Measurements from ENCODE around the gene CFAP61. TPM values are rescaled to one million over a fixed set of nuclear protein-coding genes. Genes with fewer than 3 reads are reported as not detected.

Gene CFAP61
- polyA plus RNA-seq, 1 of the 3 experiments (the other 2 are of a cell fraction) = 0.26 TPM

- Histone ChIP-seq H3K79me2 (ENCODE audit: insufficient read depth) (no peaks in the 10 kb centered on the region), H3K4me3 (ENCODE audit: low read depth in 2 of 2, low read length in 1 of 2) (no peak overlapping the region), H3K9me2 (no peaks in the 10 kb centered on the region), H3K27ac (ENCODE audit: low read depth in 2 of 2, low read length in 1 of 2) (no peak overlapping the region), H3K36me3 (replicated peaks in 1 of 2; ENCODE audit: control insufficient read depth in 1 of 2, insufficient read depth in 2 of 2, low read length in 1 of 2) (no peaks in the 10 kb centered on the region), H2AFZ (ENCODE audit: low read depth) (no peak overlapping the region), H3K27me3 (ENCODE audit: insufficient read depth) (no peaks in the 10 kb centered on the region; the same call in 1 of the 2 replicates), H3K9ac (no peak overlapping the region), H3K9me3 (no peaks in the 10 kb centered on the region), H3K4me1 (ENCODE audit: control insufficient read depth in 1 of 2, insufficient read depth in 2 of 2, low read depth in 1 of 2, low read length in 1 of 2) (peaks cover 0 to 25% of the 10 kb centered on the region in 2 experiments; a peak in 2 of 4 replicates), H3F3A (replicated peaks; ENCODE audit: insufficient read depth) (no peaks in the 10 kb centered on the region), H4K20me1 (ENCODE audit: insufficient read depth) (no peaks in the 10 kb centered on the region), H3K4me2 (no peak overlapping the region)
- POLR2A ChIA-PET = no interaction called here
- 25% methylated on average over 5 of the region's 5 CpGs for WGBS (ENCODE audit: low lambda C conversion rate)
- no peak for DNase-seq
- TF ChIP-seq JUND (IDR thresholded peaks at IDR 0.05) (no peak), FOXJ3 (CRISPR knock-in tag; IDR thresholded peaks at IDR 0.05) (no peak), POLR2AphosphoS5 (IDR thresholded peaks at IDR 0.05; ENCODE audit: low read depth, low read length) (no peak), TCF12 (IDR thresholded peaks at IDR 0.05) (no peak), GABPA (IDR thresholded peaks at IDR 0.05; ENCODE audit: low read depth) (no peak), YY1 (IDR thresholded peaks at IDR 0.05; ENCODE audit: low read depth) (no peak), RAD21 (IDR thresholded peaks at IDR 0.05; ENCODE audit: low read length) (no peak), FOSL2 (IDR thresholded peaks at IDR 0.05; ENCODE audit: borderline replicate concordance, low read depth) (no peak), FOXM1 (IDR thresholded peaks at IDR 0.05; ENCODE audit: low read depth) (no peak), EZH2phosphoT487 (IDR thresholded peaks at IDR 0.05; ENCODE audit: borderline replicate concordance, low read depth) (no peak), IRF3 (IDR thresholded peaks at IDR 0.05; ENCODE audit: low read depth, low read length) (no peak), GATA2 (CRISPR knock-in tag; IDR thresholded peaks at IDR 0.05) (no peak), ZBTB33 (IDR thresholded peaks at IDR 0.05; ENCODE audit: borderline replicate concordance, low read depth) (no peak), ELF1 (IDR thresholded peaks at IDR 0.05) (no peak), MXI1 (IDR thresholded peaks at IDR 0.05; ENCODE audit: low read depth, low read length) (no peak), REST (IDR thresholded peaks at IDR 0.05; ENCODE audit: low read depth, low read length) (no peak), NFIC (IDR thresholded peaks at IDR 0.05; ENCODE audit: borderline replicate concordance) (no peak), NRF1 (IDR thresholded peaks at IDR 0.05; ENCODE audit: low read depth, low read length) (no peak), PBX3 (IDR thresholded peaks at IDR 0.05) (no peak), TAF1 (IDR thresholded peaks at IDR 0.05; ENCODE audit: borderline replicate concordance, low read depth, low read length) (no peak)
- CTCF ChIA-PET = interaction anchor here (0.8 to 1.2 kb wide), 5 partner anchors 8 to 146 kb away, joined by 3 to 4 read pairs (median 3); no protein-coding TSS in a partner anchor
Measured at GRCh38 chr20:20229595-20229994, 177.3 kb downstream of the CFAP61 start.
